Neural progenitor cell (in vitro differentiated cells): Measurements from ENCODE around the gene TRMT44. TPM values are rescaled to one million over a fixed set of nuclear protein-coding genes. Genes with fewer than 3 reads are reported as not detected.
A peak's percentile ranks its signal among the peaks of the same experiment; 100 is the strongest.

ENCODE experiments used
- DNase-seq: peaks from one replicate; pipeline ENCODE4 v3.0.0-alpha.2; 2016; ENCODE audit warnings: low spot score
- H2AFZ ChIP-seq: fragments of 200-600 bp; sonication (generic); replicated peaks from 2 replicates; pipeline ENCODE4 v1.6.1; 2016; ENCODE audit warnings: antibody characterized with exemption
- H3F3A ChIP-seq: fragments of 200-600 bp; sonication (generic); 2 replicates; pipeline ENCODE4 v1.6.1; 2016; ENCODE audit warnings: antibody characterized with exemption, low read depth
- H3K27ac ChIP-seq: fragments of 200-600 bp; sonication (generic); 2 replicates; pipeline ENCODE4 v1.5.1; 2016; ENCODE audit warnings: mild to moderate bottlenecking
- H3K27me3 ChIP-seq: fragments of 200-600 bp; sonication (generic); 2 replicates; pipeline ENCODE4 v1.6.1; 2016; ENCODE audit warnings: mild to moderate bottlenecking, moderate library complexity
- H3K36me3 ChIP-seq: fragments of 200-600 bp; sonication (generic); 2 replicates; pipeline ENCODE4 v1.5.1; 2016
- H3K4me1 ChIP-seq: fragments of 200-600 bp; sonication (generic); 2 replicates; pipeline ENCODE4 v1.6.1; 2016; ENCODE audit warnings: mixed run types
- H3K4me2 ChIP-seq: fragments of 200-600 bp; sonication (generic); 2 replicates; pipeline ENCODE4 v1.6.1; 2016
- H3K4me3 ChIP-seq: fragments of 200-600 bp; sonication (generic); 2 replicates; pipeline ENCODE4 v1.5.1; 2016
- H3K79me2 ChIP-seq: fragments of 200-600 bp; sonication (generic); 2 replicates; pipeline ENCODE4 v1.6.1; 2016; ENCODE audit warnings: low read depth
- H3K9ac ChIP-seq: fragments of 200-600 bp; sonication (generic); 2 replicates; pipeline ENCODE4 v1.6.1; 2016
- H3K9me3 ChIP-seq: fragments of 200-600 bp; sonication (generic); 2 replicates; pipeline ENCODE4 v1.5.1; 2016; ENCODE audit warnings: low read depth
- H4K20me1 ChIP-seq: fragments of 200-600 bp; sonication (generic); 2 replicates; pipeline ENCODE4 v1.6.1; 2016; ENCODE audit warnings: low read depth
- H3K27ac Mint-ChIP-seq: 3 replicates; pipeline ENCODE4 v1.8.0; 2021; ENCODE audit warnings: mixed read lengths
- H3K27me3 Mint-ChIP-seq: 2 replicates; pipeline ENCODE4 v1.8.0; 2022; ENCODE audit warnings: low read depth, mild to moderate bottlenecking, inconsistent platforms, moderate library complexity, mixed read lengths; ENCODE audit not compliant: insufficient read depth
- H3K36me3 Mint-ChIP-seq: 3 replicates; pipeline ENCODE4 v1.8.0; 2021; ENCODE audit warnings: mixed read lengths
- H3K4me1 Mint-ChIP-seq: 3 replicates; pipeline ENCODE4 v1.8.0; 2021; ENCODE audit warnings: mixed read lengths
- H3K4me3 Mint-ChIP-seq: 3 replicates; pipeline ENCODE4 v1.8.0; 2021; ENCODE audit warnings: mild to moderate bottlenecking, moderate library complexity, mixed read lengths
- H3K9me3 Mint-ChIP-seq: 3 replicates; pipeline ENCODE4 v1.8.0; 2020; ENCODE audit warnings: mixed read lengths
- CTCF ChIP-seq: fragments of 200-600 bp; sonication (generic); IDR thresholded peaks from 2 replicates; pipeline ENCODE4 v1.5.1; 2017; ENCODE audit warnings: antibody characterized with exemption, mild to moderate bottlenecking
- EZH2 ChIP-seq: fragments of 200-600 bp; sonication (generic); IDR thresholded peaks from 2 replicates; pipeline ENCODE4 v1.6.1; 2017; ENCODE audit warnings: antibody characterized with exemption, mild to moderate bottlenecking, moderate library complexity
- EZH2phosphoT487 ChIP-seq: fragments of 200-600 bp; sonication (generic); IDR thresholded peaks from 2 replicates; pipeline ENCODE4 v1.6.1; 2017; ENCODE audit warnings: antibody characterized with exemption
- total RNA-seq: library from RNA; depleted of rRNA; stranded (reverse); fragments of >200 nt; gene quantifications from 2 replicates; pipeline ENCODE4 v1.2.3, GENCODE V29; 2015; ENCODE audit warnings: low replicate concordance

Gene TRMT44
- 19.9 and 24.2 TPM in 2 replicates for total RNA-seq

- Histone ChIP-seq H3K9me3 (peaks cover 8% of the 10 kb centered on the region), H3K36me3 (no peaks in the 10 kb centered on the region), H3K27me3 (no peaks in the 10 kb centered on the region), H3K27ac (peak within 1 kb of the TSS; percentile 56), H3K4me2 (peak within 1 kb of the TSS; percentile 98), H3K9ac (peak within 1 kb of the TSS; percentile 89), H3K4me3 (peak within 1 kb of the TSS; percentile 94), H3K79me2 (peaks cover 56% of the 10 kb centered on the region), H2AFZ (peak within 1 kb of the TSS; percentile 84), H3F3A (peaks cover 34% of the 10 kb centered on the region), H4K20me1 (peaks cover 11% of the 10 kb centered on the region), H3K4me1 (peaks cover 40% of the 10 kb centered on the region)
- Mint-ChIP-seq H3K9me3 (peaks cover 10% of the 10 kb centered on the region), H3K4me3 (peak within 1 kb of the TSS; percentile 88), H3K27me3 (peaks cover 4% of the 10 kb centered on the region), H3K27ac (peak within 1 kb of the TSS; percentile 95), H3K4me1 (peaks cover 45% of the 10 kb centered on the region), H3K36me3 (peaks cover 2% of the 10 kb centered on the region)
- TF ChIP-seq CTCF (no peak), EZH2 (no peak), EZH2phosphoT487 (no peak)
- DNase-seq, result peak; percentile 91
Observed at GRCh38 chr4:8440492-8441311, at the start of gene TRMT44, which contains the start of gene ACOX3. TSS of gene TRMT44 (plus strand) at chr4:8440777. CDS start at chr4:8440823, 46 bp downstream. TSS of gene ACOX3 (minus strand) at chr4:8440723. CDS start at chr4:8416521, 24,202 bp downstream.

- Mint-ChIP-seq H3K9me3 (no peaks in the 10 kb centered on the region), H3K4me3 (no peak overlapping the region), H3K4me1 (peaks cover 44% of the 10 kb centered on the region), H3K27me3 (peaks cover 10% of the 10 kb centered on the region), H3K36me3 (peaks cover 10% of the 10 kb centered on the region), H3K27ac (peak overlapping the region; percentile 94)
- Histone ChIP-seq H3F3A (peaks cover 10% of the 10 kb centered on the region), H3K4me3 (no peak overlapping the region), H3K79me2 (no peaks in the 10 kb centered on the region), H3K27me3 (no peaks in the 10 kb centered on the region), H3K9ac (no peak overlapping the region), H3K27ac (no peak overlapping the region), H2AFZ (no peak overlapping the region), H3K4me2 (no peak overlapping the region), H4K20me1 (no peaks in the 10 kb centered on the region), H3K36me3 (no peaks in the 10 kb centered on the region), H3K4me1 (peaks cover 19% of the 10 kb centered on the region), H3K9me3 (no peaks in the 10 kb centered on the region)
- no peak for DNase-seq
- TF ChIP-seq EZH2phosphoT487 (no peak), CTCF (no peak), EZH2 (no peak)
Observed at GRCh38 chr4:8391071-8391470, 49.5 kb upstream of the TRMT44 start.

GRCh38 chr4:8391972-8392371 lies 48.6 kb upstream of the TRMT44 start:
- peaks cover 10% of the 10 kb centered on the region for H3K27me3 Mint-ChIP-seq
- H3K36me3 Mint-ChIP-seq, result peaks cover 12% of the 10 kb centered on the region
- H4K20me1 ChIP-seq, result no peaks in the 10 kb centered on the region
- H3K27me3 ChIP-seq, result no peaks in the 10 kb centered on the region
- peaks cover 10% of the 10 kb centered on the region for H3F3A ChIP-seq
- no peaks in the 10 kb centered on the region for H3K36me3 ChIP-seq
- DNase-seq, result no peak
- no peaks in the 10 kb centered on the region for H3K79me2 ChIP-seq
- H3K27ac Mint-ChIP-seq, result no peak overlapping the region
- no peak overlapping the region for H3K27ac ChIP-seq
- TF ChIP-seq CTCF (no peak), EZH2phosphoT487 (no peak), EZH2 (no peak)
- no peak overlapping the region for H3K9ac ChIP-seq
- no peak overlapping the region for H3K4me3 ChIP-seq
- peaks cover 47% of the 10 kb centered on the region for H3K4me1 Mint-ChIP-seq
- H3K4me3 Mint-ChIP-seq, result no peak overlapping the region
- H3K9me3 ChIP-seq, result no peaks in the 10 kb centered on the region
- H3K4me2 ChIP-seq, result no peak overlapping the region
- H2AFZ ChIP-seq, result no peak overlapping the region
- H3K9me3 Mint-ChIP-seq, result no peaks in the 10 kb centered on the region
- H3K4me1 ChIP-seq, result peaks cover 19% of the 10 kb centered on the region
